T-helper 2 cell (primary cell): ENCODE results near the gene NTM.

Source experiments
- DNase-seq, 5 experiments: peaks; one replicate each; pipeline versions ENCODE4 v3.0.0 to v3.0.0-alpha.2; 2012 to 2022

Gene NTM

DNA sequence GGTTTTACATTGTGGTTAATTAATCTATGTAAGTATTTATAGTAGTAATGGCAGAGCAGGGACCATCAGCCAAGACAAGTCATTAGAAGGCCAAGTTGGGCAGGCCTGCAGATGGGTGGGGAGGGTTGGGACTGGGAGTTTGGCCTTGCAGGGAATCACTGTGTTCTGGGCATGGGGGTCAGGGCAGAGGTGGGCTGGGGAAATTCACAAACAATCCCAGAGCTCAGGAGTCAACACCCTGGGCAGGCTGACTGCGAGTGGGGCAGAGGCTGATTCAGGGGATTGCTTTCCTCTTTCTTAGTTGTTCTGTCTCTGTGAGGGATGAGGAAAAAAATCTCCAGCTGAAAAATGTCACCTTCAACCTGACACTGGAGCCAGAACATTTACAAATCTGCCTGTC lies 322.5 kb downstream of the NTM start:
- DNase-seq = no peak

GRCh38 chr11:131693756-131694155 lies 323.3 kb downstream of the NTM start:
- no peak for DNase-seq

DNA sequence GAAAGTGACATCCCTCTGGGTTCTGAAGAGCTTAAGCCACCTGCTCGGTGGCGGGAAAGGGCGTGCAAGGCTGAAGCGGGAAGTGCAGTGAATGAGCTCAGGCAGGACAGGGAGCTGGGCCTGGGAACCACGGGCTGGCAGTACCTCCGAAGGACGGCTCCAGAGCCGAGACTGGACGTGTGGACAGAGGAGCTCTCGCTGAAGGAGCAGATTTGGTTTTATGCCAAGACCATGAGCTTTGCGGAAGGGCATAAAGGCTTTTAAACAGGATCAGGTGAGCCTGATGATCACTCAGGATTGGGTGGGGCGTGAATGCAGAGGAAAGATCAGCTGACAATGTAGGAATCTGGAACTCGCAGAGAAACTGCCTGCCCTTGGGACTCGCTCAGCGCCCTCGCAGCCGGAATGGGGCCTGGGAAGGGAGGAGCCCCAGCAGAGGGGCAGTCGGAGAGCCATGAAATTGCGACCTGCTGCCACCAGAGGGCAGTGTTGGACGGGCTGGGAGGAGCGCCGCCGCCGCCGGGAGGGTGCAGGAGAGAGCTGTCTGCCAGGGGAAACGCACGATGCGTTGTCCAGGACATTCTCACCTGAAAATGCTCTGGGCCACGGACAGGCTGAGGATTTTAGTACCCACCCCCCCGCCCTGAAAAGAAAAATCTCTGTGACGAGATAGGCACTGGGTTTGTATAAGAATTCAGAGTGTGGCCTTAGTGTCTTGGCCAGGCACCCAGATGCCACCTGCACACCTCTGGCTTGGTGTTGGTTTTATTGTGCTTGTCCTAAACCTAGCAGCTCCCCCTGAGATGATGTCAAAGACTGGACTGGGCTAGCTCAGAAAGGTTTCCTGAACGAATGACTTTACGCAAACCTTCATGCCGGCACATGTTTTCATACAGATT lies 324.4 kb downstream of the NTM start:
- peak in 3 of 5 experiments; percentile 29 to 63 (median 30) for DNase-seq

GRCh38 chr11:131695889-131696429 lies 325.5 kb downstream of the NTM start:
- no peak for DNase-seq

GRCh38 chr11:131696690-131697089 lies 326.3 kb downstream of the NTM start:
- no peak for DNase-seq

- DNase-seq = no peak
Observed at GRCh38 chr11:131703311-131703710, 332.9 kb downstream of the NTM start.

DNA sequence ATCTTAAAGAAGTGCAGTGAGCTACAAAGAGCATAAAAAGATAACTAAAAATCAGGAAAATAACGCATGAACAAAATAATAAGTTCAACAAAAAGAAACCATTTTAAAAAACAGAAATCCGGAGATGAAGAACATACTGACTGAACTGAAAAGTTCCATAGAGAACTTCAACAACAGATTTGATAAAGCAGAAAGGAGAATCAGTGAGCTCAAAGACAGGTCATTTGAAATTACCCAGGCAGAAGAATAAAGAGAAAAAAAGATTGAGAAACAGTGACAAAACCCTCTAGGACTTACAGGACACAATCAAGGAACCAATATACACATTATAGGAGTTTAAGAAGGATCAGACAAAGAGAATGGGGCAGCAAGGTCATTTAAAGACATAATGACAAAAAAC lies 334.3 kb downstream of the NTM start:
- no peak for DNase-seq

GRCh38 chr11:131710511-131710910 lies 340.1 kb downstream of the NTM start:
- DNase-seq = no peak

GRCh38 chr11:131712897-131713296 lies 342.5 kb downstream of the NTM start:
- DNase-seq = no peak

- no peak for DNase-seq
Observed at GRCh38 chr11:131713529-131714134, 343.2 kb downstream of the NTM start.

GRCh38 chr11:131717616-131718015 lies 347.2 kb downstream of the NTM start:
- no peak for DNase-seq

- DNase-seq = no peak
Observed at GRCh38 chr11:131723088-131723487, 352.7 kb downstream of the NTM start.

- no peak for DNase-seq
Observed at GRCh38 chr11:131724436-131724975, 354.1 kb downstream of the NTM start.

DNA sequence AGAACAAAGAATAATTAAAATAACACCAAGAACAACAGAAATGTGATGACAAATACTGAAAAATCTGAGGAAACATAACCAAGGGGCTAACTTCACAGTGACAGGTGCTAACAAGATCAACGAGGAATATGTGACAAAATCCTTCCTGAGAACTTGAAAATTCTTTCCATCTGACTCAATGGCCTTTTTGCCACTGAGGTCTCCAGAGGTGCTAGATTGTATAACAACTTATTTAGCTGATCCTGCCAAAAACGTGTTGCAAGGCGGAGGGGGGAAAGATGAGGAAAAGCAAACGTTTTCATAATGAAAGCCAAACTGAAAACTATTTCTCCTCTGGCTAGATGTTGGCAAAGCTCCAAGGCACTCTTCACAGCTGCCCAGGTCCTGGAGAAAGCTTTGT lies 364.5 kb downstream of the NTM start:
- DNase-seq = no peak

GRCh38 chr11:131737357-131737756 lies 366.9 kb downstream of the NTM start:
- DNase-seq = no peak

GRCh38 chr11:131739243-131739882 lies 368.9 kb downstream of the NTM start:
- DNase-seq = no peak

DNA sequence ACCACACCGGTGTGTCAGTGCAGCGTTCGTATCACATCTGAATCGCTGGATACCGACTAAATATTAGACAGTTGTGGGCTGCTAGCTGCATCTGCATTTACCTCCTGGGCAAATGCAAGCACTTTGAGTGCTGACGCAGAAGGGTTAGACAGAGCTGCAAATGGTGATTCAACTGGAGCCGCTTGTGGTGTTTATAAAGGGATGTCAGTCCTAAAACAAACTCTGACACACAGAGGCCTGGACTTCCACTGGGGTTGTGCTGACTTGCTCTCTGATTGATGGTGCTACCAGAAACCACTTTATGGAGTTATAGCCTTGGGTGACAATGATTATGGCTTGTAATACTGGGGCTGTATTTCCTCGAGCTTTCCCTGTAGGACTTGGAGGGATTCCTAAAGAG lies 374.4 kb downstream of the NTM start:
- no peak for DNase-seq

GRCh38 chr11:131745405-131745804 lies 375.0 kb downstream of the NTM start:
- DNase-seq = no peak

DNA sequence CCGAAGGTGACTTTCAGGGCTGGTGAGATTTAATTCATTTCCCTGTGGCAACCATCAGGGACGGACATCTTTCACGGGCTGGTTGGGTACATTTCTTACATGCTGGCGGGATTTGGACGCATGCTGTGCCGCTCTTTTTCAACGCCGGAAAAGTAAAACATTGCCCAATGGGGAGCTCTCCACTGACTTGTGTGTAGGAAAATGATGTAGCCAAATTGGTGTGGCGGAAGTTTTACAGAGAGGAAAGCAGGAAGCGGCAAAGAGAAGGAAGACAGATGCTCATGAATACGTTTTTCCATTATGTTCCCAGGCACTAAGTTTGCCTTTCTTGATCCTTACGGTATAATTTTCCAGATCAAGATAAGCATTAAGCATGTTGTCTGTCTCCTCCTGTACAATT lies 375.8 kb downstream of the NTM start:
- no peak for DNase-seq

DNA sequence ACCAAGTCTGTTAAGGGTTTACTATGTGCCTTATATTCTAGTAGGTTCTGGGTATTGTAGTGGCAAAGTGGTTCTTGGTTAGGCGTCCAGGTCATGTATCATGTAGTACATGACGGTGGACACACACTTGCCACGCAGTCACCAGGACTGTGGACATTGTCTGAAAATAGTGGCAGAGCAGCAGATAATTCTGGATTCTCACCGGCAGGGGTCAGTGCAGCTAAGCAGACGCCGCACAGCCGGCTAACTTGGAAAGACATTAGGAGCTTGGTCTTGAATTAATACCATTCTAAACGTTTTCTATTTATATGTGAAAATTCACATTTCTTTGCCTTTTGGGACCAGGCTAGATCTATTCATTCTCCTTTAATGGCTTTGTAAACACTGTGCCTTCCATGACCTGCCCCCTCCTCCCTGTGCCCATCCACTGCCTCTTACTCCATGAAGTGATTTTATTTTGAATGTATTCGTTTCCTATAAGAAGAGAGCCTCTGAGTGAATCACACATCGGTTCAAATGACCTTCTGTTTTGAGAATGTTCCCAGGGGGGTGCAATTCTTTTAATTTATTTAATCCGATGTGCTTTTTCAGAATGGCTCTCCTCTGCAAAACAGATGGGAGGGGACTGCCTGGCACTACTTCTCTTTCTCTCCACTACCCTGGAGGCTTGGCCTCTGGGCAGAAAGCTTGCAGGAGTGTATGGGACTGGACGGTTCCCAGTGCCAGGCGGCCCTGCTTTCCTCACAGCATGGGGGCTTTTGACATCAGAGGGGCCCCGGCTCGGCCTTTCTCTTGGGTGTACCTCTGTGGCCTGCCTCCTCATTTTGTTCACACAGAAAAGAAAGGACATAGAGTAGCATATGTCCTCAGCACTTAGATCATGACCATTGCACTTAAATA lies 378.0 kb downstream of the NTM start:
- DNase-seq = peak in 1 of 5 experiments; percentile 33

GRCh38 chr11:131749101-131749500 lies 378.7 kb downstream of the NTM start:
- no peak for DNase-seq

- DNase-seq = no peak
Observed at GRCh38 chr11:131750152-131750551, 379.7 kb downstream of the NTM start.
